ENCODE results near the gene NET1.
"Not testable (repeated sequence)": the region's sequence is repeated elsewhere in the genome, so short reads cannot be mapped to it uniquely, and the experiment has no call there.

Gene NET1

GRCh38 chr10:5466451-5467206, 54.3 kb downstream of the NET1 start:
- DNase-seq (ENCODE audit: low spot score), result peak; percentile 41

DNA sequence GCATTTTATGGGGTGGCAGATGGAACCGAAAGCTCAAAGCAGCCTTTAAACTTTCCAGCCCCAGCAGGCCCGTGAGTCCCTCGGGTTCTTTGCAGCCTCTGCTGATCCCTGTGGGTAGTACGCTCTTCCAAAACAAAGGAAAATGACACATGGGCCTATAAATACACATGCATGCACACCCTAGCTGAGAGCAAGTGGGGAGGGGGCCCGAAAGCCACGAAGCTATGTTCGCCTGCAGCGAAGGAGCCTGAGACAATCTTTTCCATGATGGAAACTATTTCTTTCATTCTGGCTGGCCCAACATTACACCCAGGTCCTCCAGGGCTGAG, 54.8 kb downstream of the NET1 start:
- DNase-seq (ENCODE audit: low spot score), result no peak

DNA sequence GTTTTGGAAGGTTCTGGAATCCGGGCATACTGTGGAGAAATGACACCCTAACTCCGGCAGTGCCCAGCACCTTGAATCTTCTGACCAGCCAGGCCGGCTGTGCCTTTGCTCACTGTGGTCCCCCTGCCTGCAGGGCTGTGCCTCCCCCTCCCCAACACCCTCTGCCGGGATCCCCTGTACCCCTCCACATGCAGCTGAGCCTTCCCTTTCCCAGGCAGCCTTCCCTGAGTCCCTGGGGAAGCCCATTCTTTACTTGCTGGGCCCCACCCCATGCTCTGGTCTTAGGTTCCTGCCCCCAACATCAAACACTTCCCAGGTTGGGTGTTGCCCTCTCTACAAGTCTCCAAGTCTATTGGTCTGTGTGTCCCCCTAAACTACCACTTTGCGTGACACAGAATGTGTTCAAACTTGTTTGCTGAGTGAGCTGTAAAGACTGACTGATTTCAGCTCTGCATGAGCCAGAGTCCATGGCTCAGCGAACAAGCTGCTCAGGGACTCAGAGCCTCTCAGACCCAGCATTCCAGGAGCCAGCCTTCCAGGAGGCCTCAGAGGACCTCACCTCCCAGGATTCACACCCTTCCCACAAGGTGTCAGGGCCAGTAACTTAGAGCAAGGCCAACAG, 55.4 kb downstream of the NET1 start:
- no peak for DNase-seq (ENCODE audit: low spot score)

- no peak for DNase-seq (ENCODE audit: low spot score)
These were observed 56.1 kb downstream of the NET1 start for GRCh38 chr10:5468262-5469106.

GRCh38 chr10:5469353-5470061, 57.1 kb downstream of the NET1 start:
- no peak for DNase-seq (ENCODE audit: low spot score)

DNA sequence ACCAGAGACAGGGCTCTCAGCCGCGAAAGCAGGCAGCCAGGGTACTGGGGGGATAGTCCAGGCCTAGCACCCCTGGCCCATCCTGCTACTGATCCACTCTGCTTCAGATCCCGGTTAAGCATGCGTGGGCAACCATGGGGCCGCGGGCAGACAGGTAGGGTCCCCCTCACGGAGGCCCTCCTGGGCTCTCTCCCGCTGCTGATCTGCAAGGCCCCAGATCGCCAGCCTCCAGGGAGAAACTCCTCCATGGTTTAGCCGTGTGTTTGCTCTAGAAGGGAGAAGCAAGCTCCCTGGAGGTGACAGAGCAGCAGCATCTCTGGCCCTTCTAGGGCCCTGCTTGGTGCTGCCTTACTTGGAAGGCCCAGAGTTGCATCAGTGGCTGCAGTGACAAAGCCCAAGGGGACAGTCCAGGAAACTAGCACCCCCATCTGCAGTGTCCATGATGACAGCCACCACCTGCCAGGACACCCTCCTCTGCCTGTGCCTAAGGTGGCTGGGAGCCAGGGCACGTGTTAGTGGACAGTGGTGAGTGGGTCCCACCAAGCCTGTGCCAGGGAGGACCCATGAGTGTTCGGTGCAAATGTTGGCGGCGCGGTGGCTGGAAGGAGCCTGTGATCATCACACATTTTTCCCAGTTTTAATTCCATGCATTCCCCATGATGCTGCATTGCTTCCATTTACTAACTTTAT, 57.9 kb downstream of the NET1 start:
- no peak for DNase-seq (ENCODE audit: low spot score)

DNA sequence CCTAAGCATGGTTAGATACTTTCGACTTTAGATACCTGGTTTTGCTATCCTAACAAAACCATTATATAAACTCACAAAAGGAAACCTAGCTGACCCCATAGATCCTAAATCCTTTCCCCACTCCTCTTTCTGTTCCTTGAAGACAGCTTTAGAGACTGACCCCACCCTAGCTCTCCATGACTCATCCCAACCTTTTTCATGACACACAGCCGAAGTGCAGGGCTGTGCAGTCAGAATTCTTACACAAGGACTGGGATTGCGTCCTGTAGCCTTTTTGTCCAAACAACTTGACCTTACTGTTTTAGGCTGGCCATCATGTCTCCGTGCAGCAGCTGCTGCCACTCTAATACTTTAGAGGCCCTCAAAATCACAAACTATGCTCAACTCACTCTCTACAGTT, 62.3 kb downstream of the NET1 start:
- not testable (repeated sequence) for DNase-seq (ENCODE audit: low spot score)

GRCh38 chr10:5475088-5475487, 62.7 kb downstream of the NET1 start:
- DNase-seq (ENCODE audit: low spot score), result not testable (repeated sequence)

GRCh38 chr10:5475974-5476807, 63.8 kb downstream of the NET1 start:
- not testable (repeated sequence) for DNase-seq (ENCODE audit: low spot score)

DNA sequence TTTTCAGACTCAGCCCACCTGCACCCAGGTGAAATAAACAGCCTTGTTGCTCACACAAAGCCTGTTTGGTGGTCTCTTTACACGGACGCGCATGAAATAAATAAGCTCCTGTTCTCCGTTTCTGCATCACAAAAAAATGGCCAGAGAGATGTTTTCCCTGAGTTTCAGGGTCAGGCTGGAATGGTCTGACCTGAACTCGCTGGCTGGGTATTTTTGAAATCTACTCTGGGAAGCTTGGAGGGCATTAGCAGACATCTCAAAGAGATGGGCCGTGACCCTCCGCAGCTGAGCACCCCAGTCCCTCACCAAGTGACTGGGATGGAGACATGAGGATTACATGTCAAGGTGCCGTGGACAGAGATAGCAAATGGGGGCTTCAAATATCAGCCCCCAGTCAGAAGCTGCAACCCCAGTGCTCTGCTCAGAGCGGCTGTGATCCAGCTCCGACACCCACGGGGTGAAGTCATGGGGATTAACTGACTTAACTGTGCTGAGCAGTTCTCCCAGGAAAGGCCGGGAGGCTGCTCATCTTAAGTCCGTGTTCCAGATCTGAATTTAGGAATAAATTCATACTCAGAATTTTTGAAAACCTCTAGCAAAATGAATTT, 64.7 kb downstream of the NET1 start:
- no peak for DNase-seq (ENCODE audit: low spot score)

DNA sequence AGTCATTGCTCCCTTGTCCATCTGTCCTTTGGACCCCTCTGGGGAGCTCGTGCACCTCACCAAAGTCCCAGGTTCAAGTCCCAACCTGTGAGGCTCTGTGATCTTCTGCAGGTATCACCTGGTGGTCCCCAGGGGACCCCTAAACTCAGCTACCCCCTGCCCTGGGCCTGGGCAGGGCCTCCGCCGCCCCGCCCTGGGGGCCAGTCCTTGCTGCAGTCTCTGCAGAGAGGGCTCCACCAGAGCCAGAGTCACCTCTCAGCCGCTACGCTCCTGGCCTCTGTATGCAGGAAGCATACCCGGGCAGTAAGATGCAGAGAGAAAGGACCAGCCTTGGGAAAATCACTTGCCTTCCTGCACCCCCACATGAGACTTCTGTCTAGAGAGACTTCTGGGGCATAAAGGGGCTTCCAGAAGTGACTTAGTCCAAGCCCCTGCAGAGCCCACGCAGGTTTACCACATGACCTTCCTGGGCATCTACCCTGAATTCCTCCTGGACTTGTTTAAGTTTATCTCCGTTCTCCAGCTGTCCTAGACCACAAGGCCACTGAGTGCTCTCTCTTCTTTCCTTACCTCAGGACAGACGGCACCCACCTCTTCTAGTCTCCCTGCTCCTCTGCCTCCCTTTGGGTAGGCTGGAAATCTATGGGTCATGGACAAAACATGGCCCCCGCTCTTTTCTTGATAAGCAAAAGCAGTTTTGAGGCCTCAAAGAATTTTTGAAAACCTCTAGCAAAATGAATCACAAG, 65.8 kb downstream of the NET1 start:
- no peak for DNase-seq (ENCODE audit: low spot score)

- DNase-seq (ENCODE audit: low spot score), result no peak
These were observed 66.4 kb downstream of the NET1 start for GRCh38 chr10:5478694-5479305.

GRCh38 chr10:5479481-5480161, 67.3 kb downstream of the NET1 start:
- DNase-seq (ENCODE audit: low spot score), result no peak

DNA sequence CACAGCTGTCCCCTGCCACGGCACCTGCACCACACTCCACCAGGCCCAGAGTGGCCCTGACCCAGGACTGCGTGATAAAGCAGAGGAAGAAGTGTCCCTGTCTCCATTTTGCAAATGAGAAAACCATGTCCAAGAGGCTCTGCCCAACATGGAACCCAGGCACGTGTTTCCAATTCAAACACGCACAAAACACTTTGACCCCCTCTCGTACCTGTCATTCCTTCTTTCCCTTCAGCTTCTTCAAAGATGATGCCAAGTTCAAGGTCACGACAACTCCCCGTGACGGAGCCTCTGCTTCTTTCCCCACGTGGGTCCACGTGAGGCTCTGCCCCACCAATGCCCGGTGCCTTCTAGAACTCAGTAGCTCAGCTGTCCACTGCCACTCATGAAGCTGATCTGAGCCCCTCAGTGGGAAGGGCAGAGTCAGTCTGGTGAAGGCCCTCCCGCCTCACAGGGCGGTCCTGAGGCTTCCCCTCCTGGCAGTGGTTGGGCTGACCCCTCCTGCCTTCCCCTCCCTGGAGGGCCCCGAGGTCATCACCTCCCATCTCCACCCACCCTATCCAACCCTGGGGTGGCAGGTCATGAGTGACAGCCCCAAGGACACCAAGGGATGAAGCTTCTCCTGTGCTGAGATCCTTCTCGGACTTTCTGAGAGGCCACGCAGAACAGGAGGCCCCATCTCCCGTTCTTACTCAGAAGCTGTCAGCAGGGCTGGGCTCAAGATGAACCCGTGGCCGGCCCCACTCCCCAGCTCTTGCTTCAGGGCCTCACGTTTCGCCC, 68.0 kb downstream of the NET1 start:
- DNase-seq (ENCODE audit: low spot score), result no peak

- DNase-seq (ENCODE audit: low spot score), result no peak
These were observed 68.8 kb downstream of the NET1 start for GRCh38 chr10:5481121-5481520.

DNA sequence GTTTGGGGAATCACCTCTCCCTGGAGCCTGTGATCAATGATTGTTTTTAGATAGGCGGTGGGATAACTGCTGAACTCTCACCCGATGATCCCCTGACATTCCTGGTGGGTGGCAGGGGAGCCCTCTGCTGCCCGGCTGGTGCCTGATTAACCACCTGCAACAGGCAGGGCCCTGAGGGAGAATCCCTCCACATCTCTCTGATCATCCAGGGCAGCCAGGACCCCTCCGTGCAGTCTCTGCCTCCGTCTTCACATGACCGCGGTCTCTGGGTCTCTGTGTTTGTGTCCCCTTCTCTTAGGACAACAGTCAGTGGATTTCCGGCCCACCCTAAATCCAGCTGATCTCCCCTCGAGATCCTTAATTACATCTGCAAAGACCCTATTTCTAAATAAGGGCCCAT, 69.7 kb downstream of the NET1 start:
- no peak for DNase-seq (ENCODE audit: low spot score)

- no peak for DNase-seq (ENCODE audit: low spot score)
These were observed 71.8 kb downstream of the NET1 start for GRCh38 chr10:5484205-5484604.

DNA sequence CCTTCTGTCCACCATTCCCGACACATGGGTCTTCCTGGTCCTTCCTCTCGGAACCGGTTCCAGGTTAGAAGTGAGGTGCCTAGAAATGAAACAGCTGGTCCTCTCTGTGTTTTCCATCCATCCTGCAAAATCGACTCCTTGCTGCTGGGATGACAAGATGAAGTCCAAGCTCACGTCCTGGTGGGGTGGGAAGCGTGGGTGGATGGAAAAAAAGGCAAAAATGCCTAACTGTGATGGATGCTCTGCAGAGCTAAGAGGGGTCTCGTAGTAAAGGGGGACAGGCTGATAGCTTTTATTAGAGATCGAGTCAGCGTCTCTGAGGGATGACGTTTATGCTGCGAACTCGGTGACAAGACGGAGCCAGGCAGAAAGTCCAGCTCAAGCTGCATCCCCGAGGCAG, 72.9 kb downstream of the NET1 start:
- no peak for DNase-seq (ENCODE audit: low spot score)
